HG02588 (cell line): Measurements from ENCODE around the gene TMEM14C.

Experiments
- ATAC-seq: cut with Tn5 transposase; IDR thresholded peaks from one replicate; pipeline ENCODE4 v1.9.1; 2021; ENCODE audit warnings: mild to moderate bottlenecking, moderate library complexity; ENCODE audit not compliant: unreplicated experiment

Gene TMEM14C

DNA sequence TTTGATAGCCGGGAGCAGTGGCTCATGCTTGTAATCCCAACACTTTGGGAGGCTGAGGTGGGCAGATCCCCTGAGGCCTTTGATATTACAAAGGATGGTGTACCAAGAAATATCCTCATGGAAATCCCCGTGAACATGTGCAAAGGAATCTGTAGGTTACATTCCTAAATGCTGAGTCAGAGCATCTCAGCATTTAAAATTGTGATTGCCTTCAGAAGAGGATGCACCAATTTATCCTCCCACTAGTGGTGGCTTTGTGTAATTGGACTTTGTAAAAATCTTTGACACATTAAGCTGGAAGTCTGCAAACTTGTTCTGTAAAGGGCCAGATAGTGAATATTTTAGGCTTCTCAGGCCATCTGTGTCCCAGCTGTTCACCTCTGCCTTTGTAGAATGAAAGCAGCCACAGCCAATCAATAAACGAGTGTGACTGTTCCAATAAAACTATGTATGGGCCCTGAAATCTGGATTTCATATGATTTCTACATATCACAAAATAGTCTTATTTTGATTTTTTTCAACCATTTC lies 36.5 kb downstream of the TMEM14C start:
- peak; percentile 52 for ATAC-seq

DNA sequence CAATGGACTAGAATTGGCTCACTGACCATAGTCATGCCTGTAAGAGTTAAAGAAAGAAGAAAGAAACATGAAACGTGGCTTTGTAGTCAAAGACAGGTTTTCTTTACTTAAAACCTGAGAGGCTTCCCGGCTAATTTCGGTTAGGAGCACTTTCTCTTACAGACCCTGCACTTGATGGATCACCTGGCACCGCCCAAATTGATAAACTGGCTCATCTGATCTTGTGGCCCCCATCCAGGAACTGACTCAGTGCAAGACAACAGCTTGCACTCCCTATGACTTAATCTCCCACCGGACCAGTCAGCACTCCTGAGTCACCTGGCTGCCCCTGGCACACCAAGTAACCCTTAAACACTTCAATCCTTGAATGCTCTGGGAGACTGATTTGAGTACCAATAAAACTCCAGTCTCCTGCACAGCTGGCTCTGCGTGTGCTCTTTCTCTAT lies 37.0 kb downstream of the TMEM14C start:
- ATAC-seq, result no peak

DNA sequence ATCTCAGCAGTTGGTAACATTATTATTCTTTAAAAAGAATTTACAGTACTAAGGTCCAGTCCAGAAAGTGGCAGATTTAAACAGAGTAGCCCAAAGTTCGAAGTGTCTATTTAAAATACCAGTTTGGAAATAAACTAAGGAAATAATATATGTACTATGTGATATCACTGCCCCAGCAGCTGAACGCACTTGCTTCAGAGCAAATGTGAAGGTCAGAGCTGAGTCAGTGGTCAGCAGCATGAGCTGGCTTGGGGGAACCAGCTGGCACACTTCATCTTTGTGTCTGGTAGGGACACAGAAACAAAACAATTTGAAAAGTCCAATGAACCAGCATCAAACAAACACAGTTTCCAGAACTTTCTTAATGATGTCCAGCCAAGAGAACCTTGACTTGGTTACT lies 40.1 kb downstream of the TMEM14C start:
- no peak for ATAC-seq

DNA sequence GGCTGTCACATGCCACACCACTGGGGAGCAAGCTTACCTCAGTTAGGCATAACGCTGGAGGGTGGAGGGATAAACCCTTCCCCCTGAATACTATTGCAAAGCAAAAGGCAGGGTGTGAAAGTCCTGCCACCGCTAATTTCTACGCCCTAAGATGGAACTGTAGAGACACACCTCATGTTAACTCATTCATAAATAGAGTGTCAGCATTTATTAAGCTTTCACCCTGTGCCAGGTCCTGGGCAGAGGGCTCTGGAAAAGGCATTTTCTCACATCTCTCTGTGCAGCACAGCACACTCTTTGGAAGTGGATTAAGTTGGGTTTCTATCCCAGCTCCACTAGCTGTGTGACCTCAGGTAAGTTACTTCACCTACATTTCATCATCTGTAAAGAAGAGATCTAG lies 46.5 kb downstream of the TMEM14C start:
- ATAC-seq, result no peak

DNA sequence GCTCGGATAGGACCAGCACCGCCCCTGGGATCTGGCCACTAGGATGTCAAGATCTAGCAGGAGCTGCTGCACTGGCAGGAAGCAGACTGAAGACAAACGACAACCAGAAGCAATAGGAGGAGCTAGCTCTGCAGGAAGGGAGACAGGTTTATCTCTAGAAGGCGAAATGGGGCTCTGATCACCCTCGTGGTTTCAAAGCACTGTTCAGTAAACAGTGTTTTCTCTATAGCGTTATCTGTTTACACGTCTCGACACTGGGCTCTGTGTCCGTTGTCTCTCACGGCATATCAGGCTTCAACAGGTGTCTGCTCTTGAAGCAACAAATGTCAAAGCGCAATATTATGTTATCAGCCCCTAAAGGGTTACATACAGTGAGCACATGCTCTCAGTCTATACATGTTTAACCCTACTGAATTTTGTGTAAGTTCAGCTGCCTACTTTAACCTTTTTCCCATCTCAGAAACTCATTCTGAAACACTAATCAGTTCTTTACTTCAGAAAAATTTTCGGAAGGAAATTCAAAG lies 48.6 kb downstream of the TMEM14C start:
- no peak for ATAC-seq

DNA sequence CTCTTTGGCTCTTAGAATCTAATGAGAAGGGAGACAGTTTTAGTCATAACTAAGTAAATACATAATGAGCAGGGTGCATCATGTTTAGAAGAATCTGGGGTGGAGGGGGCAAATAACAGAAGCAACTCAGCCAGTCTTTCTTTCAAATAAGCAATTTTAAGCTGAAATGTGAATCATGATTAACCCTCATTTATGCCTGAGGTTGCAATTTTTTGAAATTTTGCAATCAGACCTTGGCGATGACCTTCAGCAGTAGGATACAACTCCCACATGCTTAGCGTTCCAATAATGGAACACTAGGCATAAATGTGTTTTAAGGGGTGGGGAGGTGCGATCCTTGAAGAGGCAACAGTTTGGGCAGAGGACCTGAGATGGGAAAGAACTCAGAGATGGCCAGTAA lies 55.4 kb downstream of the TMEM14C start:
- no peak for ATAC-seq

DNA sequence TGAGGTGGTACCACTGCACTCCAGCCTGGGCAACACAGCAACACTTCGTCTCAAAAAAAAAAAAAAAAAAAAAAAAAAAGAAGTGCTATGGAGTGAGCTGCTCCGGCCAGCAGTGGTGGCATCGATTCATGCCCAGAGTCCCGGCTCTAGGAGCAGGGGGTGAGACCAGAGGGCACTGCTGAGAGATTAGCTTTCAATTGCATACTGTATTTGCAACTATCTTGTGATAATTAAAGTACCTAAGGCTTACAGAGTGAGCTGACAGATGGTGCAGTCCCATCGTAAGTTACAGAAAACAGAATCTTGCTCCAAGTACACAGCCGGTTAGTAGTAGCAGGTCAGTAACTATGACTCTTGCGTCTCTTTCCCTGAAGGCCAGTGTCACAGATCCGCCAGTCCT lies 56.2 kb downstream of the TMEM14C start:
- no peak for ATAC-seq
